ENCODE measurements around the gene OBSCN. TPM values are rescaled to one million over a fixed set of nuclear protein-coding genes. Genes with fewer than 3 reads are reported as not detected.

Gene OBSCN
- total and polyA plus RNA-seq, 10 of the 15 experiments (the other 5 are each of a cell fraction or from before 2014, with no cell fraction given), result 0.01 to 0.36 (median 0.08) TPM; not detected in 2

GRCh38 chr1:228362884-228363450, 155.1 kb downstream of the OBSCN start:
- Histone ChIP-seq H3K79me2 (ENCODE audit: control insufficient read depth, insufficient read depth, low read length) (no peaks in the 10 kb centered on the region), H3K4me1 (ENCODE audit: control insufficient read depth, insufficient read depth, low read length) (no peaks in the 10 kb centered on the region), H3K9ac (ENCODE audit: control insufficient read depth, insufficient read depth, low read length) (no peak overlapping the region), H3K4me2 (ENCODE audit: control insufficient read depth, insufficient read depth) (no peak overlapping the region), H3K36me3 (ENCODE audit: control insufficient read depth in 2 of 2, insufficient read depth in 2 of 2, low read length in 1 of 2) (no peaks in the 10 kb centered on the region), H3K4me3 (no peak overlapping the region), H3K27me3 (replicated peaks in 1 of 2; ENCODE audit: control insufficient read depth in 2 of 2, insufficient read depth in 2 of 2, low read length in 1 of 2) (no peaks in the 10 kb centered on the region; a peak in 1 of 4 replicates), H3K27ac (ENCODE audit: control insufficient read depth, insufficient read depth) (no peak overlapping the region), H2AFZ (ENCODE audit: control insufficient read depth, low read depth, low read length) (no peak overlapping the region), H4K20me1 (ENCODE audit: control insufficient read depth, insufficient read depth) (no peaks in the 10 kb centered on the region; the same call in 1 of the 2 replicates), H3K9me3 (replicated peaks; ENCODE audit: control insufficient read depth, insufficient read depth, low read length) (no peaks in the 10 kb centered on the region)
- CTCF ChIA-PET, result no interaction called here
- RAD21 ChIA-PET (ENCODE audit: unreplicated experiment), result no interaction called here
- FAIRE-seq (no peak), ATAC-seq (no peak), DNase-seq (ENCODE audit: low read depth, low spot score) (no peak)
- POLR2A ChIA-PET, result no interaction called here
- intact Hi-C loops (cut with micrococcal nuclease; ENCODE audit: unreplicated experiment) (no loop called here), in situ Hi-C loops (cut with MboI) (no loop called here)
- no TSS peak for BruUV-seq (replicated peaks)
- SMC1A ChIA-PET (ENCODE audit: uncharacterized antibody, unreplicated experiment), result no interaction called here
- 12% methylated on average over 4 of the region's 4 CpGs for WGBS (ENCODE audit: insufficient coverage, insufficient replicate concordance, low lambda C conversion rate, missing lambda C conversion rate)
- TF ChIP-seq KDM1A (IDR thresholded peaks at IDR 0.05; ENCODE audit: borderline replicate concordance) (no peak), CBX5 (IDR thresholded peaks at IDR 0.05; ENCODE audit: low read depth) (no peak), PML (IDR thresholded peaks at IDR 0.05; ENCODE audit: low read length) (no peak), REST (IDR thresholded peaks at IDR 0.05; ENCODE audit: low read depth, low read length) (no peak), SUPT20H (IDR thresholded peaks at IDR 0.05; ENCODE audit: borderline replicate concordance, control insufficient read depth, low read depth, low read length) (no peak), ATF2 (IDR thresholded peaks at IDR 0.05; ENCODE audit: low read length) (no peak), RBBP5 (conservative IDR thresholded peaks at IDR 0.05) (no peak), POLR2AphosphoS5 (IDR thresholded peaks at IDR 0.05; ENCODE audit: low read length) (no peak), NFYB (IDR thresholded peaks at IDR 0.05; ENCODE audit: insufficient read depth, low read depth, low read length) (no peak), HDAC6 (IDR thresholded peaks at IDR 0.05; ENCODE audit: unreplicated experiment) (no peak), IRF4 (IDR thresholded peaks at IDR 0.05; ENCODE audit: low read depth, low read length) (no peak), SMAD5 (IDR thresholded peaks at IDR 0.05; ENCODE audit: low read depth) (no peak)
- TF ChIP-seq, protein P1, sequence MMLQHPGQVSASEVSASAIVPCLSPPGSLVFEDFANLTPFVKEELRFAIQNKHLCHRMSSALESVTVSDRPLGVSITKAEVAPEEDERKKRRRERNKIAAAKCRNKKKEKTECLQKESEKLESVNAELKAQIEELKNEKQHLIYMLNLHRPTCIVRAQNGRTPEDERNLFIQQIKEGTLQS (IDR thresholded peaks at IDR 0.05; ENCODE audit: borderline replicate concordance, extremely low read depth, low read depth, low read length), result no peak
- TF ChIP-seq, protein P2, sequence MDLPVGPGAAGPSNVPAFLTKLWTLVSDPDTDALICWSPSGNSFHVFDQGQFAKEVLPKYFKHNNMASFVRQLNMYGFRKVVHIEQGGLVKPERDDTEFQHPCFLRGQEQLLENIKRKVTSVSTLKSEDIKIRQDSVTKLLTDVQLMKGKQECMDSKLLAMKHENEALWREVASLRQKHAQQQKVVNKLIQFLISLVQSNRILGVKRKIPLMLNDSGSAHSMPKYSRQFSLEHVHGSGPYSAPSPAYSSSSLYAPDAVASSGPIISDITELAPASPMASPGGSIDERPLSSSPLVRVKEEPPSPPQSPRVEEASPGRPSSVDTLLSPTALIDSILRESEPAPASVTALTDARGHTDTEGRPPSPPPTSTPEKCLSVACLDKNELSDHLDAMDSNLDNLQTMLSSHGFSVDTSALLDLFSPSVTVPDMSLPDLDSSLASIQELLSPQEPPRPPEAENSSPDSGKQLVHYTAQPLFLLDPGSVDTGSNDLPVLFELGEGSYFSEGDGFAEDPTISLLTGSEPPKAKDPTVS (IDR thresholded peaks at IDR 0.05; ENCODE audit: low read depth, low read length), result no peak
